Activated T-helper 1 cell treated with anti-CD3 and anti-CD28 coated beads, Interleukin-12 subunit alpha, Interleukin-12 subunit beta, Interleukin-2, Interleukin-4 antibody, amounts not matched to agents 30 ng/mL and 10 ng/mL and 1 ng/mL, durations not matched to agents 14 hours and 24 hours and 36 hours (primary cell): ENCODE results near the gene DSC2. TPM values are rescaled to one million over a fixed set of nuclear protein-coding genes. Genes with fewer than 3 reads are reported as not detected.
"Not testable (repeated sequence)": the region's sequence is repeated elsewhere in the genome, so short reads cannot be mapped to it uniquely, and the experiment has no call there.

Experiments used
- DNase-seq: peaks from one replicate; pipeline ENCODE4 v3.0.0; 2021; ENCODE audit warnings: low spot score
- H3K27ac Mint-ChIP-seq: one replicate; pipeline ENCODE4 v1.8.0; 2021; ENCODE audit warnings: mild to moderate bottlenecking, mixed read lengths
- H3K27me3 Mint-ChIP-seq: one replicate; pipeline ENCODE4 v1.8.0; 2022; ENCODE audit warnings: mild to moderate bottlenecking, moderate library complexity, mixed read lengths; ENCODE audit not compliant: insufficient read depth
- H3K36me3 Mint-ChIP-seq: one replicate; pipeline ENCODE4 v1.8.0; 2021; ENCODE audit warnings: low read depth, mixed read lengths
- H3K4me1 Mint-ChIP-seq: one replicate; pipeline ENCODE4 v1.8.0; 2021; ENCODE audit warnings: low read depth, mixed read lengths
- H3K4me3 Mint-ChIP-seq: one replicate; pipeline ENCODE4 v1.8.0; 2021; ENCODE audit warnings: mild to moderate bottlenecking, moderate library complexity, mixed read lengths
- H3K9me3 Mint-ChIP-seq: one replicate; pipeline ENCODE4 v1.8.0; 2021; ENCODE audit warnings: mixed read lengths
- intact Hi-C: fragments of 100-400 bp; cut with micrococcal nuclease; formaldehyde crosslinking; loops from one replicate; pipeline ENCODE4 v1.15.1; 2024
- total RNA-seq: library from RNA; stranded (reverse); gene quantifications from 2 replicates; pipeline ENCODE4 v1.2.3, GENCODE V29; 2022

Gene DSC2
- total RNA-seq, 1 donor from 2014 or later: not detected

DNA sequence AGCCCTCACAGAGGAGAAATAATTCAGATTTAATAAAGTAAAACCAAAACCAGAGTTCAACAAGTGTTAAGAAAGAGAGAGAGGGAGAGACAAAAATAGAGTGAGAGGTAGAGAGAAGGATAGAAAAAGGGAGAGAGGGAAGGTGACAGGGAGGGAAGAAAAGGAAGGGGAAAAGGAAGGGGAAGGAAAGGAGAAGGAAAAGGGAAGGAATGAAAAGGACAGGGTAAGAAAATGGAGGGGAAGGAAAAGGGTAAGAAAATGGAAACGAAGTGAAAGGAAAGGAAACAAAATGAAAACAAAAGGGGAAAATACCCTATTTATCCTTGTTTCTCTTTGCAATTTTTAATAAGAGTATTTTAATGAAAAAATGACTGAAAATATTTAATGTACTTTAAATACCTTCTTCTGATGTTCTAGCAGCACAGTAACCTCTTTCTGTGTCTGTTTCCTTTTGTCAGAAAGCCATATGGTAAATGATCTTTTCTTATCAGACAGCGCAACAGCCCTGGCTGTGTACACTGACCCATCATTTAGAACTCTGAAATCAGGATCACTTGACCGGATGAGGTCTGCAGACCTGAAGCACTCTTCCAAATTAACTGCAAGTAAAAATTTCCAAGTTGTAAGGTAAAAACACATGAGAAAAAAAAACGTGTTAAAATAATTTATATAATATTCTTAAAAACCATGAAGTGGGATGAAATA, 71.5 kb downstream of the DSC2 start:
- Mint-ChIP-seq H3K4me1 (no peaks in the 10 kb centered on the region), H3K9me3 (no peaks in the 10 kb centered on the region), H3K4me3 (no peak overlapping the region)

DNA sequence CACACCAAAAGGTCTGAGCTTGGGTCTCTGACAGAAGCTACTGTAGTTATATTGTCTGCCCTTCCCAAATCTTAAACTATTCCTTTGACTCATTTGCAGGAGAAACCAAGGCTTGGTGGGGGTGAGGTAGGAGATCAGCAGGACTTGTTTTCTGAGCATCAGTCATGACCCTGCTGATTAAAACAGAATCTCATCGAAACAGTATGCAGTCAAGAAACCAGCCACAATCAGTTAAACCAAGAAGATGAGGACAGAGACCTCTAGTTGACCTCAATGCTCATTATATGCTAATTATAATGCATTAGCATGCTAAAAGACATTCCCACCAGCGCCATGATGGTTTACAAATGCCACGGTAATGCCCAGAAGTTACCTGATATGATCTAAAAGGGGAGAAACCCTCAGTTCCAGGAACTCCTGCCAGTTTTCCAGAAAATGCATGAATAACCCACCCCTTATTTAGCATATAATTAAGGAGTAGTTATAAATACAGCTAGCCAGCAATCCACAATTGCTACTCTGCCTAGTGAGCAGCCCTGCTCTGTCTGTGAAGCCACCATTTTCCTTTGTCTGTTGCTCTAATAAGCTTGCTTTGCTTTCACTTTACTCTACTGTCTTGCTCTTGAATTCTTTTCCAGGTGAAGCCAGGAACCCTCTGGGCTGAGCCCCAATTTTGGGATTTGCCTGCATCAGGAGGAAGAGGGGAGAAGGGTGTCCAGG, 86.3 kb downstream of the DSC2 start:
- no peak overlapping the region for H3K4me3 Mint-ChIP-seq
- no peaks in the 10 kb centered on the region for H3K27me3 Mint-ChIP-seq
- intact Hi-C loops: no loop called here
- no peak overlapping the region for H3K27ac Mint-ChIP-seq
- no peak for DNase-seq
- no peaks in the 10 kb centered on the region for H3K9me3 Mint-ChIP-seq
- H3K36me3 Mint-ChIP-seq: no peaks in the 10 kb centered on the region
- H3K4me1 Mint-ChIP-seq: no peaks in the 10 kb centered on the region

More for the DNA sequence above, 71.5 kb downstream of the DSC2 start:
- H3K27me3 Mint-ChIP-seq: no peaks in the 10 kb centered on the region
- intact Hi-C loops: no loop called here
- no peak for DNase-seq
- no peaks in the 10 kb centered on the region for H3K36me3 Mint-ChIP-seq
- no peak overlapping the region for H3K27ac Mint-ChIP-seq

DNA sequence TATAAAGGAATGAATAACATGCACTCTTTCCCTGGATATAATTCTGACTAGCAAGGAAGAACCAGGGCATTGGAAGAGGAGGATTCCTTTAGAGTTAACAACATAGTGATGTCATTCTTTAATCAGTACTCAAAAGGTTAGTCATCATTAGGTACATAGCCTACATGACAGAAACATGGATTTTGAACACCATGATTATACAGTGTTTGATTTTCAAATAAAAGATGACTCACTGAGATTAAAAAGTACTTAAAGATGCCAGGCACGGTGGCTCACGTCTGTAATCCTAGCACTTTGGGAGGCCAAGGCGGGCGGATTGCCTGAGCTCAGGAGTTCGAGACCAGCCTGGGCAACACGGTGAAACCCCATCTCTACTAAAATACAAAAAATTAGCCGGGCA, 90.8 kb downstream of the DSC2 start:
- intact Hi-C loops, H3K27me3 Mint-ChIP-seq, H3K4me3 Mint-ChIP-seq, H3K4me1 Mint-ChIP-seq, H3K36me3 Mint-ChIP-seq, H3K9me3 Mint-ChIP-seq, DNase-seq, H3K27ac Mint-ChIP-seq: not testable (repeated sequence)

DNA sequence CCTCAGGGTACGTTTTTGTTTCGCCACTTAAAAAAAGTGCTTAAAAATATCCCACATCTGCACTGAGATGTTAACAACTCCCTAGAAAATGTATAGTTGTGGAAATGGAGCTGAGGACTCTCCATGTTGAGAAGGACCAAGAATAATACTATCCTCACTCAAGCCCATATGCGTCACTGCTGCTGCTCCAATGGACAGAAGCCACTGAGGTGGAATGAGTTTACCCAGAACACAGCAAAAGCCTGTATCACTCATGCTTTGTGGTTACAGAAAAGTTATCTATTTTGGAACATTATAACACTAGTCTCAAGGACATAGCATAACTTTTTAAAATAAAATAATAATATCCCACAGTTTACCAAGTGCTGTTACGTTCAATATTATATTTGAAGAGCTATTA, 91.6 kb downstream of the DSC2 start:
- intact Hi-C loops: no loop called here
- Mint-ChIP-seq H3K4me1 (no peaks in the 10 kb centered on the region), H3K27me3 (no peaks in the 10 kb centered on the region), H3K36me3 (no peaks in the 10 kb centered on the region), H3K9me3 (no peaks in the 10 kb centered on the region), H3K4me3 (no peak overlapping the region), H3K27ac (no peak overlapping the region)
- no peak for DNase-seq

Other genes with a start within 250 kb of the DSC2 start
- not detected in 2 replicates for gene DSC3, start 59.7 kb downstream of the DSC2 start, total RNA-seq
- not detected in 2 replicates for gene DSC1, start 60.4 kb upstream of the DSC2 start, total RNA-seq
- not detected in 2 replicates for gene DSG1, start 215.7 kb upstream of the DSC2 start, total RNA-seq